OCI-LY1 (cell line): Measurements from ENCODE around the gene TMPRSS11E.

Experiments
- EZH2 ChIP-seq: fragments of 200-600 bp; sonication (generic), shearing (Covaris generic); IDR thresholded peaks from 2 replicates; pipeline ENCODE4 v1.8.0; 2017; ENCODE audit warnings: borderline replicate concordance, mixed run types, mild to moderate bottlenecking, antibody characterized with exemption, low read length, moderate library complexity, mixed read lengths
- TF ChIP-seq, protein P1 (sequence below): fragments of 200-600 bp; sonication (generic), shearing (Covaris generic); IDR thresholded peaks from 2 replicates; pipeline ENCODE4 v1.5.1; 2017; ENCODE audit warnings: mild to moderate bottlenecking, antibody characterized with exemption, low read length, moderate library complexity, mixed read lengths

- TF ChIP-seq EZH2: no peak
- TF ChIP-seq, protein P1, sequence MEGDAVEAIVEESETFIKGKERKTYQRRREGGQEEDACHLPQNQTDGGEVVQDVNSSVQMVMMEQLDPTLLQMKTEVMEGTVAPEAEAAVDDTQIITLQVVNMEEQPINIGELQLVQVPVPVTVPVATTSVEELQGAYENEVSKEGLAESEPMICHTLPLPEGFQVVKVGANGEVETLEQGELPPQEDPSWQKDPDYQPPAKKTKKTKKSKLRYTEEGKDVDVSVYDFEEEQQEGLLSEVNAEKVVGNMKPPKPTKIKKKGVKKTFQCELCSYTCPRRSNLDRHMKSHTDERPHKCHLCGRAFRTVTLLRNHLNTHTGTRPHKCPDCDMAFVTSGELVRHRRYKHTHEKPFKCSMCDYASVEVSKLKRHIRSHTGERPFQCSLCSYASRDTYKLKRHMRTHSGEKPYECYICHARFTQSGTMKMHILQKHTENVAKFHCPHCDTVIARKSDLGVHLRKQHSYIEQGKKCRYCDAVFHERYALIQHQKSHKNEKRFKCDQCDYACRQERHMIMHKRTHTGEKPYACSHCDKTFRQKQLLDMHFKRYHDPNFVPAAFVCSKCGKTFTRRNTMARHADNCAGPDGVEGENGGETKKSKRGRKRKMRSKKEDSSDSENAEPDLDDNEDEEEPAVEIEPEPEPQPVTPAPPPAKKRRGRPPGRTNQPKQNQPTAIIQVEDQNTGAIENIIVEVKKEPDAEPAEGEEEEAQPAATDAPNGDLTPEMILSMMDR: no peak
Measured at GRCh38 chr4:68462691-68463090, 15.4 kb downstream of the TMPRSS11E start.
